ENCODE measurements around the gene PAK5.

Gene PAK5

DNA sequence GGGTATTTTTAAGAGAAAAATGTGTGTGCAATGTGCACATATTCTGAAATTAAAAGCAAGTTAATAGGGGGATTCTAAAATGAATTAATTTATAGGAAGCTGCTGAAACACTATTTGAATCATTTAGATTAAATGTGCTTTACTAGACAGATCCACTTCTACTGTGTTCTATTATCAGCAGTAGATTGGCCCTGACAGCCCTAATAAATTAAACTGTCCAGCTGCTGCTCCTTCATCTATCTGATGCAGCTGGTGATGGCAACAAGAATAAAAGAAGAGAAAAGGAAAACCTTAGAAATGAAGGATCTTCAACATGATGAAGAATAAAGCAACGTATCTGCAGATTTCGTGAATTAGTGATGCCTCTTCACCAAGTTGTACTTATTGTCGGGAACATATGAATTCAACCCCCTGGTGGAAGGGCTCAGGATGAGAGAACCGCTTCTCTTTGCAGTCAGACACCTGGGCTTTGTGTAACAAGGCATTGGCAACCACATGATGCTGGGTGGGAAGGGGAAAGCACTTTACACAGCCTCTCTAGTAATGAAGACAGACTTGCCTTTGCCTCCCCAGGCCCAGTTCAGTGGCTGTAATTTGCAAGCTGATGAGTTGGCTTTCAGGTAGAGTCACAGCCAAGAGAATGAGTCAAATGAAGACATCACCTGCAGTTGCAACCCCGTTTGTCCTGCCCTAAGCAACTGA is 230.1 kb downstream of the PAK5 start:
- ChIA-PET CTCF (interaction anchor here (0.9 to 7.5 kb wide), 7 partner anchors 20 to 630 kb away, joined by 3 to 99 read pairs (median 4); no protein-coding TSS in a partner anchor), POLR2A (no interaction called here)
- no peak overlapping the region for H3K27ac ChIP-seq (ENCODE audit: insufficient read depth in 1 of 2, low read depth in 1 of 2, low read length in 2 of 2, poor library complexity in 1 of 2, severe bottlenecking in 2 of 2)
- no peaks in the 10 kb centered on the region for H3K36me3 ChIP-seq (ENCODE audit: control insufficient read depth in 4 of 4, insufficient read depth in 4 of 4, low read length in 3 of 4)
- H3K27me3 ChIP-seq (replicated peaks in 2 of 5; ENCODE audit: control insufficient read depth in 4 of 5, insufficient read depth in 5 of 5, low read length in 4 of 5) = peaks cover 4 to 44% (median 19%) of the 10 kb centered on the region in 5 experiments
- no peaks in the 10 kb centered on the region for H3K4me1 ChIP-seq (ENCODE audit: control extremely low read depth in 1 of 4, control insufficient read depth in 4 of 4, insufficient read depth in 4 of 4, low read length in 3 of 4)
- H3K9me3 ChIP-seq (ENCODE audit: control extremely low read depth in 1 of 5, control insufficient read depth in 4 of 5, insufficient read depth in 2 of 5, low read depth in 1 of 5, low read length in 4 of 5) = peaks cover 0 to 10% (median 2%) of the 10 kb centered on the region in 5 experiments
- H3K4me3 ChIP-seq (ENCODE audit: control insufficient read depth in 1 of 7, extremely low read depth in 1 of 7, insufficient read depth in 4 of 7, low read depth in 2 of 7, low read length in 6 of 7) = no peak overlapping the region
- WGBS (ENCODE audit: insufficient coverage) = 95% methylated on average over 5 of the region's 5 CpGs
- DNase-seq = no peak

DNA sequence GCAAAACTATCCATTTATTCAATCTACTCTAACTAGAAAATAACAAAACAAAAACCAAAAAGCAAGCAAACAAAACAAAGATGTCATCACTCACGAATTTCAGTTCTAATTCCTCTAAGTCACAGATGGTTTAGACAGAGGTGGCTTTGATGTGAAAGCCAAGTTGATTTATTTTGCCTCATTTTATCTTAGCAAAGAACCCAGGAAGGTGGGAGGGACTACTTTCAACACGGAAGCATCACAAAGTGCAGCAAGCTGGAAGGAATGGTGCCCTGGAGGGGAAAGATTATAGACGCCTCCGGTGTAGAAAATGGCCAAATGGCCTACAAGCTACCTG is 236.1 kb downstream of the PAK5 start:
- CTCF ChIA-PET = interaction anchor here (0.9 to 2.7 kb wide), 4 partner anchors 9 to 195 kb away, joined by 3 to 11 read pairs (median 4); no protein-coding TSS in a partner anchor
- DNase-seq = no peak
- POLR2A ChIA-PET = no interaction called here
- Histone ChIP-seq H3K36me3 (ENCODE audit: control insufficient read depth in 4 of 4, insufficient read depth in 4 of 4, low read length in 3 of 4) (no peaks in the 10 kb centered on the region), H3K9me3 (ENCODE audit: control extremely low read depth in 1 of 5, control insufficient read depth in 4 of 5, insufficient read depth in 2 of 5, low read depth in 1 of 5, low read length in 4 of 5) (peaks cover 0 to 3% (median 0%) of the 10 kb centered on the region in 5 experiments), H3K27me3 (replicated peaks in 2 of 5; ENCODE audit: control insufficient read depth in 4 of 5, insufficient read depth in 5 of 5, low read length in 4 of 5) (peaks cover 3 to 33% (median 10%) of the 10 kb centered on the region in 5 experiments), H3K4me3 (ENCODE audit: control insufficient read depth in 1 of 7, extremely low read depth in 1 of 7, insufficient read depth in 4 of 7, low read depth in 2 of 7, low read length in 6 of 7) (no peak overlapping the region), H3K4me1 (ENCODE audit: control extremely low read depth in 1 of 4, control insufficient read depth in 4 of 4, insufficient read depth in 4 of 4, low read length in 3 of 4) (no peaks in the 10 kb centered on the region), H3K27ac (ENCODE audit: insufficient read depth in 1 of 2, low read depth in 1 of 2, low read length in 2 of 2, poor library complexity in 1 of 2, severe bottlenecking in 2 of 2) (no peak overlapping the region)
- 55% methylated on average over 4 of the region's 4 CpGs for WGBS (ENCODE audit: insufficient coverage)

GRCh38 chr20:9600562-9600961 is 238.3 kb downstream of the PAK5 start:
- H3K9me3 ChIP-seq (ENCODE audit: control extremely low read depth in 1 of 5, control insufficient read depth in 4 of 5, insufficient read depth in 2 of 5, low read depth in 1 of 5, low read length in 4 of 5) = peaks cover 0 to 3% (median 0%) of the 10 kb centered on the region in 5 experiments
- no peak overlapping the region for H3K27ac ChIP-seq (ENCODE audit: insufficient read depth in 1 of 2, low read depth in 1 of 2, low read length in 2 of 2, poor library complexity in 1 of 2, severe bottlenecking in 2 of 2)
- no CpG with 5 or more reads among the region's 1 CpG for WGBS (ENCODE audit: insufficient coverage)
- no peak for DNase-seq
- CTCF ChIA-PET = no interaction called here
- no peaks in the 10 kb centered on the region for H3K36me3 ChIP-seq (ENCODE audit: control insufficient read depth in 4 of 4, insufficient read depth in 4 of 4, low read length in 3 of 4)
- no peak overlapping the region for H3K4me3 ChIP-seq (ENCODE audit: control insufficient read depth in 1 of 7, extremely low read depth in 1 of 7, insufficient read depth in 4 of 7, low read depth in 2 of 7, low read length in 6 of 7)
- peaks cover 3 to 33% (median 10%) of the 10 kb centered on the region in 5 experiments for H3K27me3 ChIP-seq (replicated peaks in 2 of 5; ENCODE audit: control insufficient read depth in 4 of 5, insufficient read depth in 5 of 5, low read length in 4 of 5)
- no peaks in the 10 kb centered on the region for H3K4me1 ChIP-seq (ENCODE audit: control extremely low read depth in 1 of 4, control insufficient read depth in 4 of 4, insufficient read depth in 4 of 4, low read length in 3 of 4)
- POLR2A ChIA-PET = no interaction called here

DNA sequence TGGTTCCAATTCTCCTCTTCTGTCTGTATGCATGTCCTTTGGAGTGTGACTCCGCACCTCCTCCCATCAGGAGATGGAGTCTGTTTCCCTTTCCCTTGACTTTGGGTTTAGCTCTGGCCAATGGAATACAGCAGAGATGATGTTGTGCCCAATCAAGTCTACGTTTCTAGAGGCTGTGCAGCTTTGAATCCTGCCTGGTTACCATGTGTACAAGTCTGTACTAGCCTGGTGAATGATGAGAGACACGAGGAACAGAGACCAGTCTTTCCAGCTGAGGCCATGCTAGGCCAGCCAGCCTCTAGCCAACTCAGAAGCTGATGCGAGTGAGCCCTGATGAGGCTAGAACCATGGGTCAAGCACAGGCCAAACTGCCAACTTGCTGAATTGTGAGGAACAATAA is 241.3 kb downstream of the PAK5 start:
- 91% methylated on average over 4 of the region's 4 CpGs for WGBS (ENCODE audit: insufficient coverage)
- CTCF ChIA-PET = interaction anchor here (1.4 kb wide), 1 partner anchor 16 kb away, joined by 3 read pairs; no protein-coding TSS in a partner anchor

DNA sequence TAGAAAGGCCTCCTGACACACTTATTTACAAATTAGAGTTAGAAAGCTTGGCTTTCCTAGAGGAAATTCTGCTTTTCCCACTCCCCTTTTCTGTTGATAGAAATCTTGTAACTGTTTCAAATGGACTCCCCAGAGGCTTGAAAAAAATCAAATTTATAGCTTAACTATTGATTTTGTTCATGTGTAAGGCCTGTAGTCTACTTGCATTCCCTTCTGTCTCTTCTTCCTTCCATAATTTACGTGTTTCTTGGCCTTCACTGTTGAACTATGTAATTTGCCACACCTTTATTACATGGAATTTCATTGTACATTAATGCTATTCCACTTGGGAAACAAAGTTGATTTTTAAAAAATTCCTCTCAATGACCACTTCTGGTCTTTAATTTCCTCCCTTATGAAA is 243.1 kb downstream of the PAK5 start:
- peaks cover 0 to 7% (median 3%) of the 10 kb centered on the region in 5 experiments for H3K27me3 ChIP-seq (replicated peaks in 2 of 5; ENCODE audit: control insufficient read depth in 4 of 5, insufficient read depth in 5 of 5, low read length in 4 of 5)
- POLR2A ChIA-PET = no interaction called here
- H3K4me1 ChIP-seq (ENCODE audit: control extremely low read depth in 1 of 4, control insufficient read depth in 4 of 4, insufficient read depth in 4 of 4, low read length in 3 of 4) = no peaks in the 10 kb centered on the region
- CTCF ChIA-PET = no interaction called here
- WGBS (ENCODE audit: insufficient coverage) = no CpG with 5 or more reads among the region's 1 CpG
- H3K27ac ChIP-seq (ENCODE audit: insufficient read depth in 1 of 2, low read depth in 1 of 2, low read length in 2 of 2, poor library complexity in 1 of 2, severe bottlenecking in 2 of 2) = no peak overlapping the region
- no peaks in the 10 kb centered on the region for H3K36me3 ChIP-seq (ENCODE audit: control insufficient read depth in 4 of 4, insufficient read depth in 4 of 4, low read length in 3 of 4)
- H3K9me3 ChIP-seq (ENCODE audit: control extremely low read depth in 1 of 5, control insufficient read depth in 4 of 5, insufficient read depth in 2 of 5, low read depth in 1 of 5, low read length in 4 of 5) = peaks cover 0 to 3% (median 0%) of the 10 kb centered on the region in 5 experiments
- no peak overlapping the region for H3K4me3 ChIP-seq (ENCODE audit: control insufficient read depth in 1 of 7, extremely low read depth in 1 of 7, insufficient read depth in 4 of 7, low read depth in 2 of 7, low read length in 6 of 7)
- no peak for DNase-seq

More for the DNA sequence above, 241.3 kb downstream of the PAK5 start:
- no peak for DNase-seq
- Histone ChIP-seq H3K9me3 (ENCODE audit: control extremely low read depth in 1 of 5, control insufficient read depth in 4 of 5, insufficient read depth in 2 of 5, low read depth in 1 of 5, low read length in 4 of 5) (peaks cover 0 to 3% (median 0%) of the 10 kb centered on the region in 5 experiments), H3K36me3 (ENCODE audit: control insufficient read depth in 4 of 4, insufficient read depth in 4 of 4, low read length in 3 of 4) (no peaks in the 10 kb centered on the region), H3K4me3 (ENCODE audit: control insufficient read depth in 1 of 7, extremely low read depth in 1 of 7, insufficient read depth in 4 of 7, low read depth in 2 of 7, low read length in 6 of 7) (no peak overlapping the region), H3K27me3 (replicated peaks in 2 of 5; ENCODE audit: control insufficient read depth in 4 of 5, insufficient read depth in 5 of 5, low read length in 4 of 5) (peaks cover 0 to 17% (median 6%) of the 10 kb centered on the region in 5 experiments), H3K27ac (ENCODE audit: insufficient read depth in 1 of 2, low read depth in 1 of 2, low read length in 2 of 2, poor library complexity in 1 of 2, severe bottlenecking in 2 of 2) (no peak overlapping the region), H3K4me1 (ENCODE audit: control extremely low read depth in 1 of 4, control insufficient read depth in 4 of 4, insufficient read depth in 4 of 4, low read length in 3 of 4) (no peaks in the 10 kb centered on the region)
- POLR2A ChIA-PET = no interaction called here

- CTCF ChIA-PET = no interaction called here
Measured at GRCh38 chr20:9594284-9594875, 244.5 kb downstream of the PAK5 start.

GRCh38 chr20:9592419-9592818 is 246.5 kb downstream of the PAK5 start:
- ChIA-PET POLR2A (no interaction called here), CTCF (no interaction called here)
- whole genome bisulfite sequencing (ENCODE audit: insufficient coverage) = no CpG with 5 or more reads among the region's 1 CpG
- Histone ChIP-seq H3K27ac (ENCODE audit: insufficient read depth in 1 of 2, low read depth in 1 of 2, low read length in 2 of 2, poor library complexity in 1 of 2, severe bottlenecking in 2 of 2) (no peak overlapping the region), H3K27me3 (replicated peaks in 2 of 5; ENCODE audit: control insufficient read depth in 4 of 5, insufficient read depth in 5 of 5, low read length in 4 of 5) (peaks cover 0 to 12% (median 6%) of the 10 kb centered on the region in 5 experiments), H3K36me3 (ENCODE audit: control insufficient read depth in 4 of 4, insufficient read depth in 4 of 4, low read length in 3 of 4) (no peaks in the 10 kb centered on the region), H3K4me1 (ENCODE audit: control extremely low read depth in 1 of 4, control insufficient read depth in 4 of 4, insufficient read depth in 4 of 4, low read length in 3 of 4) (no peaks in the 10 kb centered on the region), H3K9me3 (ENCODE audit: control extremely low read depth in 1 of 5, control insufficient read depth in 4 of 5, insufficient read depth in 2 of 5, low read depth in 1 of 5, low read length in 4 of 5) (no peaks in the 10 kb centered on the region), H3K4me3 (ENCODE audit: control insufficient read depth in 1 of 7, extremely low read depth in 1 of 7, insufficient read depth in 4 of 7, low read depth in 2 of 7, low read length in 6 of 7) (no peak overlapping the region)
- no peak for DNase-seq

More at GRCh38 chr20:9594284-9594875, 244.5 kb downstream of the PAK5 start:
- no peak for DNase-seq
- H3K4me3 ChIP-seq (ENCODE audit: control insufficient read depth in 1 of 7, extremely low read depth in 1 of 7, insufficient read depth in 4 of 7, low read depth in 2 of 7, low read length in 6 of 7) = no peak overlapping the region
- H3K9me3 ChIP-seq (ENCODE audit: control extremely low read depth in 1 of 5, control insufficient read depth in 4 of 5, insufficient read depth in 2 of 5, low read depth in 1 of 5, low read length in 4 of 5) = peaks cover 0 to 3% (median 0%) of the 10 kb centered on the region in 5 experiments
- no peaks in the 10 kb centered on the region for H3K36me3 ChIP-seq (ENCODE audit: control insufficient read depth in 4 of 4, insufficient read depth in 4 of 4, low read length in 3 of 4)
- WGBS (ENCODE audit: insufficient coverage) = 100% methylated on average over 1 of the region's 1 CpG
- no peaks in the 10 kb centered on the region for H3K4me1 ChIP-seq (ENCODE audit: control extremely low read depth in 1 of 4, control insufficient read depth in 4 of 4, insufficient read depth in 4 of 4, low read length in 3 of 4)
- peaks cover 0 to 7% (median 3%) of the 10 kb centered on the region in 5 experiments for H3K27me3 ChIP-seq (replicated peaks in 2 of 5; ENCODE audit: control insufficient read depth in 4 of 5, insufficient read depth in 5 of 5, low read length in 4 of 5)
- H3K27ac ChIP-seq (ENCODE audit: insufficient read depth in 1 of 2, low read depth in 1 of 2, low read length in 2 of 2, poor library complexity in 1 of 2, severe bottlenecking in 2 of 2) = no peak overlapping the region
- POLR2A ChIA-PET = no interaction called here

Measured in common myeloid progenitor, CD34-positive (primary cell).